C4-2B (cell line): ENCODE data around the gene TEDC1.

Experiments
- ZFX ChIP-seq: fragments of 450-650 bp; IDR thresholded peaks from 2 replicates; pipeline ENCODE4 v1.6.1; 2017
- TF ChIP-seq, protein P1 (sequence below): fragments of 450-650 bp; conservative IDR thresholded peaks from 2 replicates; pipeline ENCODE4 v1.5.1; 2017; ENCODE audit warnings: mild to moderate bottlenecking

DNA sequence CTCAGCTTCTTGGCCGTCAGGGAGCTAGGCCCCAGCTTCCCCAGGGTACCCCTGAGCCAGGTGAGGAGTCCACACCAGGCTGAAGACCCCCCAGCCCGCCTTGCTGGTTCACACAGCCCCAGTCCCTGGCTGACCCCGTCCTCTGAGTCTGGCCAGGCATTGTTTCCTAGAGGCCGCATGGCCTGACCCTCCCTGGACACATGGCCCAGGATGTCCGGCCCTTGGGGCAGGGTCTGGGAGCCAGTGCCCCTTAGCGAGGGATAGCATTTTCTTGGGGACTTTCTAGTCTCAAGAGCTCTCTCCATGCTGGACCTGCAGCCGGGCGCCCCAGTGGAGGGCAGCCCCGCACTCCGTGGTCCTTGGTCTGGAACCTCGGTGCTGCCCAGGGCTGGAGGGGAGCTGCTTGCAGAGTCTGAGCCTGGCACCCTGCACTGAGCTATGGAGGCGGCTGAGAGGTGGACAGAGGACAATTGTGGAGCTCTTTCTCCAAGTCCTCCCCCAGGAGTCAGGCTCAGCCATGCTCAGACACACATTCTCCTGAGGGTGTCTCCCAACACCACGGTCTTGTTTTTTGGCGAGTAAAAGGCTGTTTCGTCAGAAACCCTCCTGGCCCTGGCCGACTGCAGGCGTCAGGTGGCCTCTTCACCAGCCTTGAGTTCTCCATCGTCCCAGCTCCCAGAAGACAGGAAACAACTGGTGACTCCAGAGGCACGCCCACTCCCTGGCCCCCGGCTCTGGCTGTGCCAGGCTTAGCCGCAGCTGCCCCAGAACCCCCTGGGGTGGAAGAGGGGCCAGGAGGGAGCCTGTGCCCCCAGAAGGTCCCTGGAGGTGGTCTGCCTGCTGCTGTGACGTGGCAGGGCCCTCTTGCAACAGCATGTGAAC is 34.1 kb upstream of the TEDC1 start:
- TF ChIP-seq, protein P1, sequence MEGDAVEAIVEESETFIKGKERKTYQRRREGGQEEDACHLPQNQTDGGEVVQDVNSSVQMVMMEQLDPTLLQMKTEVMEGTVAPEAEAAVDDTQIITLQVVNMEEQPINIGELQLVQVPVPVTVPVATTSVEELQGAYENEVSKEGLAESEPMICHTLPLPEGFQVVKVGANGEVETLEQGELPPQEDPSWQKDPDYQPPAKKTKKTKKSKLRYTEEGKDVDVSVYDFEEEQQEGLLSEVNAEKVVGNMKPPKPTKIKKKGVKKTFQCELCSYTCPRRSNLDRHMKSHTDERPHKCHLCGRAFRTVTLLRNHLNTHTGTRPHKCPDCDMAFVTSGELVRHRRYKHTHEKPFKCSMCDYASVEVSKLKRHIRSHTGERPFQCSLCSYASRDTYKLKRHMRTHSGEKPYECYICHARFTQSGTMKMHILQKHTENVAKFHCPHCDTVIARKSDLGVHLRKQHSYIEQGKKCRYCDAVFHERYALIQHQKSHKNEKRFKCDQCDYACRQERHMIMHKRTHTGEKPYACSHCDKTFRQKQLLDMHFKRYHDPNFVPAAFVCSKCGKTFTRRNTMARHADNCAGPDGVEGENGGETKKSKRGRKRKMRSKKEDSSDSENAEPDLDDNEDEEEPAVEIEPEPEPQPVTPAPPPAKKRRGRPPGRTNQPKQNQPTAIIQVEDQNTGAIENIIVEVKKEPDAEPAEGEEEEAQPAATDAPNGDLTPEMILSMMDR, result no peak
- TF ChIP-seq ZFX, result no peak
